HepG2 (cell line): ENCODE results near the gene NPBWR2.

Experiments used
- CTCF ChIP-seq: sonication (generic); formaldehyde crosslinking; IDR thresholded peaks from 2 replicates; pipeline ENCODE4 v1.5.0; 2020; ENCODE audit warnings: mild to moderate bottlenecking, missing genetic modification reagents, moderate library complexity
- IRF9 ChIP-seq: sonication (generic); formaldehyde crosslinking; IDR thresholded peaks from 2 replicates; pipeline ENCODE4 v1.8.0; 2022; ENCODE audit warnings: missing genetic modification reagents, mild to moderate bottlenecking, borderline replicate concordance
- KLF16 ChIP-seq, 2 experiments: sonication (generic) in 1 of 2; formaldehyde crosslinking in 1 of 2; IDR thresholded peaks; 2 replicates each; pipeline versions ENCODE4 v1.6.1 to v1.8.0; 2016 to 2023; ENCODE audit warnings: missing genetic modification reagents in 2 of 2, missing compliant biosample characterization in 1 of 2
- MAFK ChIP-seq, 2 experiments: IDR thresholded peaks in 1 of 2; conservative IDR thresholded peaks in 1 of 2; 2 replicates each; pipeline ENCODE4 v1.6.1; 2011; ENCODE audit warnings: improper control_type of control experiment in 2 of 2, low read length in 2 of 2
- NFKB2 ChIP-seq: sonication (generic); formaldehyde crosslinking; IDR thresholded peaks from 2 replicates; pipeline ENCODE4 v1.4.0; 2020; ENCODE audit warnings: missing genetic modification reagents, borderline replicate concordance
- TF ChIP-seq, protein P1 (sequence below): sonication (generic); formaldehyde crosslinking; IDR thresholded peaks from 2 replicates; pipeline ENCODE4 v1.8.0; 2023; ENCODE audit warnings: mild to moderate bottlenecking, missing genetic modification reagents
- TF ChIP-seq, protein P2 (sequence below): sonication (generic); formaldehyde crosslinking; IDR thresholded peaks from 2 replicates; pipeline ENCODE4 v1.4.0; 2020; ENCODE audit warnings: missing genetic modification reagents

- TF ChIP-seq CTCF (CRISPR knock-in tag) = no peak
- TF ChIP-seq NFKB2 (CRISPR knock-in tag) = no peak
- TF ChIP-seq, protein P1, sequence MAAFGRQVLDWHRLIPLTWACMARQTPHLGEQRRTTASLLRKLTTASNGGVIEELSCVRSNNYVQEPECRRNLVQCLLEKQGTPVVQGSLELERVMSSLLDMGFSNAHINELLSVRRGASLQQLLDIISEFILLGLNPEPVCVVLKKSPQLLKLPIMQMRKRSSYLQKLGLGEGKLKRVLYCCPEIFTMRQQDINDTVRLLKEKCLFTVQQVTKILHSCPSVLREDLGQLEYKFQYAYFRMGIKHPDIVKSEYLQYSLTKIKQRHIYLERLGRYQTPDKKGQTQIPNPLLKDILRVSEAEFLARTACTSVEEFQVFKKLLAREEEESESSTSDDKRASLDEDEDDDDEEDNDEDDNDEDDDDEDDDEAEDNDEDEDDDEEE (CRISPR knock-in tag) = no peak
- no peak for TF ChIP-seq IRF9
- TF ChIP-seq MAFK (conservative IDR thresholded peaks at IDR 0.05 in 1 of 2, IDR thresholded peaks at IDR 0.05 in 1 of 2; ENCODE audit: low read length in 2 of 2) = no peak
- no peak for TF ChIP-seq KLF16 (CRISPR knock-in tag; IDR thresholded peaks at IDR 0.05)
- TF ChIP-seq, protein P2, sequence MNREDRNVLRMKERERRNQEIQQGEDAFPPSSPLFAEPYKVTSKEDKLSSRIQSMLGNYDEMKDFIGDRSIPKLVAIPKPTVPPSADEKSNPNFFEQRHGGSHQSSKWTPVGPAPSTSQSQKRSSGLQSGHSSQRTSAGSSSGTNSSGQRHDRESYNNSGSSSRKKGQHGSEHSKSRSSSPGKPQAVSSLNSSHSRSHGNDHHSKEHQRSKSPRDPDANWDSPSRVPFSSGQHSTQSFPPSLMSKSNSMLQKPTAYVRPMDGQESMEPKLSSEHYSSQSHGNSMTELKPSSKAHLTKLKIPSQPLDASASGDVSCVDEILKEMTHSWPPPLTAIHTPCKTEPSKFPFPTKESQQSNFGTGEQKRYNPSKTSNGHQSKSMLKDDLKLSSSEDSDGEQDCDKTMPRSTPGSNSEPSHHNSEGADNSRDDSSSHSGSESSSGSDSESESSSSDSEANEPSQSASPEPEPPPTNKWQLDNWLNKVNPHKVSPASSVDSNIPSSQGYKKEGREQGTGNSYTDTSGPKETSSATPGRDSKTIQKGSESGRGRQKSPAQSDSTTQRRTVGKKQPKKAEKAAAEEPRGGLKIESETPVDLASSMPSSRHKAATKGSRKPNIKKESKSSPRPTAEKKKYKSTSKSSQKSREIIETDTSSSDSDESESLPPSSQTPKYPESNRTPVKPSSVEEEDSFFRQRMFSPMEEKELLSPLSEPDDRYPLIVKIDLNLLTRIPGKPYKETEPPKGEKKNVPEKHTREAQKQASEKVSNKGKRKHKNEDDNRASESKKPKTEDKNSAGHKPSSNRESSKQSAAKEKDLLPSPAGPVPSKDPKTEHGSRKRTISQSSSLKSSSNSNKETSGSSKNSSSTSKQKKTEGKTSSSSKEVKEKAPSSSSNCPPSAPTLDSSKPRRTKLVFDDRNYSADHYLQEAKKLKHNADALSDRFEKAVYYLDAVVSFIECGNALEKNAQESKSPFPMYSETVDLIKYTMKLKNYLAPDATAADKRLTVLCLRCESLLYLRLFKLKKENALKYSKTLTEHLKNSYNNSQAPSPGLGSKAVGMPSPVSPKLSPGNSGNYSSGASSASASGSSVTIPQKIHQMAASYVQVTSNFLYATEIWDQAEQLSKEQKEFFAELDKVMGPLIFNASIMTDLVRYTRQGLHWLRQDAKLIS (CRISPR knock-in tag) = no peak
Measured at GRCh38 chr20:64149809-64150560, 42.6 kb upstream of the NPBWR2 start.
